MCF 10A (cell line): ENCODE results near the gene LRP8. TPM values are rescaled to one million over a fixed set of nuclear protein-coding genes. Genes with fewer than 3 reads are reported as not detected.

ENCODE experiments used
- BruUV-seq: library from RNA; stranded (reverse); fragments of 400-500 nt; replicated peaks from 2 replicates; lab custom pipeline; 2021; lab: Mats Ljungman, UMichigan
- CTCF ChIA-PET: fragments of 300-600 bp; sonication (Branson Sonifier 250); formaldehyde crosslinking; extraction: SDS; loops from one replicate; lab custom pipeline; 2021; ENCODE audit warnings: antibody characterized with exemption, inconsistent platforms; lab: Yijun Ruan, JAX
- POLR2A ChIA-PET: fragments of 300-600, 350-650 bp; sonication (Branson Sonifier 250); formaldehyde crosslinking; extraction: SDS; loops from one replicate; lab custom pipeline; 2020; ENCODE audit warnings: antibody characterized with exemption, inconsistent platforms; lab: Yijun Ruan, JAX
- DNase-seq: peaks from one replicate; pipeline ENCODE4 v3.0.0-alpha.2; 2018; ENCODE audit not compliant: unreplicated experiment
- H3K27ac Mint-ChIP-seq: one replicate; pipeline ENCODE4 v1.8.0; 2022; ENCODE audit warnings: mild to moderate bottlenecking, low read depth, mixed read lengths; ENCODE audit not compliant: unreplicated experiment
- H3K27me3 Mint-ChIP-seq: one replicate; pipeline ENCODE4 v1.8.0; 2022; ENCODE audit warnings: mixed read lengths; ENCODE audit not compliant: insufficient read depth, unreplicated experiment
- H3K36me3 Mint-ChIP-seq: one replicate; pipeline ENCODE4 v1.8.0; 2022; ENCODE audit warnings: mild to moderate bottlenecking, moderate library complexity, mixed read lengths; ENCODE audit not compliant: insufficient read depth, unreplicated experiment
- H3K4me1 Mint-ChIP-seq: one replicate; pipeline ENCODE4 v1.8.0; 2022; ENCODE audit warnings: mixed read lengths; ENCODE audit not compliant: insufficient read depth, unreplicated experiment
- H3K4me3 Mint-ChIP-seq: one replicate; pipeline ENCODE4 v1.8.0; 2022; ENCODE audit warnings: mild to moderate bottlenecking, moderate library complexity, mixed read lengths; ENCODE audit not compliant: unreplicated experiment
- H3K9me3 Mint-ChIP-seq: one replicate; pipeline ENCODE4 v1.8.0; 2022; ENCODE audit warnings: mixed read lengths; ENCODE audit not compliant: unreplicated experiment
- CTCF ChIP-seq: fragments of 200-600 bp; IDR thresholded peaks from one replicate; pipeline ENCODE4 v1.8.0; 2022; ENCODE audit warnings: antibody characterized with exemption, mild to moderate bottlenecking; ENCODE audit not compliant: unreplicated experiment
- intact Hi-C: fragments of 100-400 bp; cut with micrococcal nuclease; formaldehyde crosslinking; loops from 2 replicates; pipeline ENCODE4 v1.14.1; 2022
- total RNA-seq: library from RNA; stranded (reverse); gene quantifications from 2 replicates; pipeline ENCODE4 v1.2.3, GENCODE V29; 2022

Gene LRP8
- total RNA-seq, 1 experiment from 2014 or later = 21.8 TPM

- no peaks in the 10 kb centered on the region for H3K27me3 Mint-ChIP-seq
- intact Hi-C loops = no loop called here
- peak; percentile 34 for DNase-seq
- peaks cover 26% of the 10 kb centered on the region for H3K36me3 Mint-ChIP-seq
- BruUV-seq = no TSS peak
- ChIA-PET POLR2A (no interaction called here), CTCF (interaction anchor here (0.7 to 3.4 kb wide), 9 partner anchors 8 to 428 kb away, joined by 3 to 26 read pairs (median 4); no protein-coding TSS in a partner anchor)
- H3K27ac Mint-ChIP-seq = no peak overlapping the region
- H3K4me1 Mint-ChIP-seq = no peaks in the 10 kb centered on the region
- TF ChIP-seq CTCF = peak; percentile 25
- no peak overlapping the region for H3K4me3 Mint-ChIP-seq
- no peaks in the 10 kb centered on the region for H3K9me3 Mint-ChIP-seq
Observed at GRCh38 chr1:53266038-53266437, 61.8 kb downstream of the LRP8 start.

GRCh38 chr1:53265581-53265980, 62.3 kb downstream of the LRP8 start:
- no peak overlapping the region for H3K27ac Mint-ChIP-seq
- TF ChIP-seq CTCF = no peak
- no peaks in the 10 kb centered on the region for H3K27me3 Mint-ChIP-seq
- ChIA-PET POLR2A (no interaction called here), CTCF (interaction anchor here (0.8 to 3.4 kb wide), 8 partner anchors 7 to 209 kb away, joined by 3 to 26 read pairs (median 4); no protein-coding TSS in a partner anchor)
- no peaks in the 10 kb centered on the region for H3K4me1 Mint-ChIP-seq
- no peaks in the 10 kb centered on the region for H3K9me3 Mint-ChIP-seq
- BruUV-seq = no TSS peak
- peaks cover 26% of the 10 kb centered on the region for H3K36me3 Mint-ChIP-seq
- no peak for DNase-seq
- intact Hi-C loops = no loop called here
- H3K4me3 Mint-ChIP-seq = no peak overlapping the region

GRCh38 chr1:53264048-53264447, 63.8 kb downstream of the LRP8 start:
- Mint-ChIP-seq H3K4me3 (no peak overlapping the region), H3K4me1 (no peaks in the 10 kb centered on the region), H3K27ac (no peak overlapping the region), H3K36me3 (peaks cover 21% of the 10 kb centered on the region), H3K9me3 (no peaks in the 10 kb centered on the region), H3K27me3 (no peaks in the 10 kb centered on the region)
- TF ChIP-seq CTCF = no peak
- DNase-seq = no peak
- no TSS peak for BruUV-seq
- POLR2A ChIA-PET = interaction anchor here (0.6 kb wide), 1 partner anchor 42 kb away, joined by 3 read pairs; no protein-coding TSS in a partner anchor
- CTCF ChIA-PET = interaction anchor here (0.6 to 2.0 kb wide), 2 partner anchors 11 to 17 kb away, joined by 3 to 4 read pairs; no protein-coding TSS in a partner anchor
- intact Hi-C loops = no loop called here

- no TSS peak for BruUV-seq
- DNase-seq = no peak
- no peak for TF ChIP-seq CTCF
- ChIA-PET POLR2A (no interaction called here), CTCF (interaction anchor here (0.9 to 1.7 kb wide), 2 partner anchors 17 to 132 kb away, joined by 5 to 7 read pairs; no protein-coding TSS in a partner anchor)
- Mint-ChIP-seq H3K9me3 (no peaks in the 10 kb centered on the region), H3K36me3 (peaks cover 22% of the 10 kb centered on the region), H3K27ac (no peak overlapping the region), H3K4me3 (no peak overlapping the region), H3K4me1 (no peaks in the 10 kb centered on the region), H3K27me3 (no peaks in the 10 kb centered on the region)
- intact Hi-C loops = no loop called here
Observed at GRCh38 chr1:53262000-53262399, 65.9 kb downstream of the LRP8 start.
